PFSK-1 (cell line): ENCODE results near the gene GGA1.

Experiments used
- FOXP2 ChIP-seq: optimal IDR thresholded peaks from 2 replicates; pipeline ENCODE3; 2011; ENCODE audit warnings: borderline replicate concordance, control low read depth, inconsistent platforms; ENCODE audit not compliant: insufficient read depth; ENCODE audit errors: extremely low read length, extremely low read depth
- POLR2AphosphoS5 ChIP-seq: IDR thresholded peaks from 2 replicates; pipeline ENCODE4 v1.6.1; 2012; ENCODE audit warnings: low read depth, mild to moderate bottlenecking, control low read depth, low read length, moderate library complexity
- SIN3A ChIP-seq: IDR thresholded peaks from 2 replicates; pipeline ENCODE4 v1.6.1; 2012; ENCODE audit warnings: mild to moderate bottlenecking, low read length, moderate library complexity, borderline replicate concordance; ENCODE audit not compliant: insufficient read depth
- TAF1 ChIP-seq: IDR thresholded peaks from 2 replicates; pipeline ENCODE4 v1.6.1; 2012; ENCODE audit warnings: low read length, control low read depth, borderline replicate concordance; ENCODE audit not compliant: insufficient read depth
- TF ChIP-seq, protein P1 (sequence below), 2 experiments: IDR thresholded peaks; 2 replicates each; pipeline versions ENCODE4 v1.6.1 to v1.8.0; 2011 to 2012; ENCODE audit warnings: low read depth in 2 of 2, low read length in 2 of 2, control low read depth in 1 of 2, inconsistent platforms in 1 of 2, mild to moderate bottlenecking in 1 of 2, moderate library complexity in 1 of 2; ENCODE audit not compliant: insufficient read depth in 1 of 2

Gene GGA1

DNA sequence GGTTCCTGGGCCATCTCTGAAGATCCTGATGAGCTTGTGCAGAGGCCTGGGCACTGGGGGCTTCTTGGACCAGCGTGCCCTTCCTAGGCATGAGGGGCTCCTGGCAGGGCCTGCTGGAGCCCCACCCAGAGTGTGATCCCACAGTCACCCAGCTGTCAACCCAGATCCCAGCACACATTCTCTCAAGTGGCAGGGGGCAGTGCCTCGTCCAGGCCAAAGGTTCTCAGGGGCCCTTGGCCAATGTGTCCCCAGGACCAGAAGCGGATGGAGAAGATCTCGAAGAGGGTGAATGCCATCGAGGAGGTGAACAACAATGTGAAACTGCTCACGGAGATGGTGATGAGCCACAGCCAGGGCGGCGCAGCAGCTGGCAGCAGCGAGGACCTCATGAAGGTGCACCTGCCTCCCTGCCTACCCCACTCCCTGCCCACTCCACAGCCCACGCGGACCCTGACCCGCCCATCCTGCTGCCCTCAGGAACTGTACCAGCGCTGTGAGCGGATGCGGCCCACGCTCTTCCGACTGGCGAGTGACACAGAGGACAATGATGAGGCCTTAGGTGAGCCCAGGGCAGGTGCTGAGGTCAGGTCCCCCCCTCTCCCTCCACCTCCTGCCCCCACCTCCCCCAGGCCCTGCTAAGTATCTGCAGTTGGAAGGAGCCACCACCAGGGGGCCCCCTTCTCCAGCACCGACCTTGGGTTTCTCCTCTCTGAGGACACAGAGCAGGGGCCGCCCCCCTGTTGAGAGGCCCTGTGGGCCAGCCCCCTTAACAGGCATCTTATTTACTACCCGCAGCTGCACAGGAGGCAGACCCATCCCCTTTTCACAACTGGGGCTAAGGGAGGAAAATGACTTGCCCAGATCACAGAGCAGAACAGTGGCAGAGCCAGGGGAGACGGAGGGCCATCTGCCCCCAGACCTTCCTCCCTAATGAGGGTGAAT lies 14.7 kb downstream of the GGA1 start:
- TF ChIP-seq TAF1, result no peak
- no peak for TF ChIP-seq SIN3A
- TF ChIP-seq POLR2AphosphoS5, result no peak
- TF ChIP-seq FOXP2, result no peak
- TF ChIP-seq, protein P1, sequence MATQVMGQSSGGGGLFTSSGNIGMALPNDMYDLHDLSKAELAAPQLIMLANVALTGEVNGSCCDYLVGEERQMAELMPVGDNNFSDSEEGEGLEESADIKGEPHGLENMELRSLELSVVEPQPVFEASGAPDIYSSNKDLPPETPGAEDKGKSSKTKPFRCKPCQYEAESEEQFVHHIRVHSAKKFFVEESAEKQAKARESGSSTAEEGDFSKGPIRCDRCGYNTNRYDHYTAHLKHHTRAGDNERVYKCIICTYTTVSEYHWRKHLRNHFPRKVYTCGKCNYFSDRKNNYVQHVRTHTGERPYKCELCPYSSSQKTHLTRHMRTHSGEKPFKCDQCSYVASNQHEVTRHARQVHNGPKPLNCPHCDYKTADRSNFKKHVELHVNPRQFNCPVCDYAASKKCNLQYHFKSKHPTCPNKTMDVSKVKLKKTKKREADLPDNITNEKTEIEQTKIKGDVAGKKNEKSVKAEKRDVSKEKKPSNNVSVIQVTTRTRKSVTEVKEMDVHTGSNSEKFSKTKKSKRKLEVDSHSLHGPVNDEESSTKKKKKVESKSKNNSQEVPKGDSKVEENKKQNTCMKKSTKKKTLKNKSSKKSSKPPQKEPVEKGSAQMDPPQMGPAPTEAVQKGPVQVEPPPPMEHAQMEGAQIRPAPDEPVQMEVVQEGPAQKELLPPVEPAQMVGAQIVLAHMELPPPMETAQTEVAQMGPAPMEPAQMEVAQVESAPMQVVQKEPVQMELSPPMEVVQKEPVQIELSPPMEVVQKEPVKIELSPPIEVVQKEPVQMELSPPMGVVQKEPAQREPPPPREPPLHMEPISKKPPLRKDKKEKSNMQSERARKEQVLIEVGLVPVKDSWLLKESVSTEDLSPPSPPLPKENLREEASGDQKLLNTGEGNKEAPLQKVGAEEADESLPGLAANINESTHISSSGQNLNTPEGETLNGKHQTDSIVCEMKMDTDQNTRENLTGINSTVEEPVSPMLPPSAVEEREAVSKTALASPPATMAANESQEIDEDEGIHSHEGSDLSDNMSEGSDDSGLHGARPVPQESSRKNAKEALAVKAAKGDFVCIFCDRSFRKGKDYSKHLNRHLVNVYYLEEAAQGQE (IDR thresholded peaks at IDR 0.05; ENCODE audit: insufficient read depth in 1 of 2, low read depth in 2 of 2, low read length in 2 of 2), result no peak

DNA sequence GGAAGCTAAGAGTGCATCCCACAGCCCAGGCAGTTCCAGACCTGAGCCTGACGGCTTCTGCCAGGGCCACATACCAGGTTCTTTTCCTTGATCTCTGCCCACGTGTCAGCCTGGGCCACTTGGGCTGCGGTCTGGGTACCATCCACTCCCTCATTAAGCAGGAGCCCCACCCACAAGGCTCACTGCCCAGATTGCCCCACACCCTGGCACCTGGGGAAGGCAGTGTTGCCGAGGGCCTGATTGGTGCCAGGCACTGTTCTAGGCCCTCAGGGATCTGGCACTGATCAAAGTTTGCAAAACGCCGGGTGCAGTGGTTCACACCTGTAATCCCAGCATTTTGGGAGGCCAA lies 15.4 kb downstream of the GGA1 start:
- TF ChIP-seq POLR2AphosphoS5 (no peak), SIN3A (no peak), TAF1 (no peak), FOXP2 (no peak)
- TF ChIP-seq, protein P1 (IDR thresholded peaks at IDR 0.05; ENCODE audit: insufficient read depth in 1 of 2, low read depth in 2 of 2, low read length in 2 of 2), result no peak

DNA sequence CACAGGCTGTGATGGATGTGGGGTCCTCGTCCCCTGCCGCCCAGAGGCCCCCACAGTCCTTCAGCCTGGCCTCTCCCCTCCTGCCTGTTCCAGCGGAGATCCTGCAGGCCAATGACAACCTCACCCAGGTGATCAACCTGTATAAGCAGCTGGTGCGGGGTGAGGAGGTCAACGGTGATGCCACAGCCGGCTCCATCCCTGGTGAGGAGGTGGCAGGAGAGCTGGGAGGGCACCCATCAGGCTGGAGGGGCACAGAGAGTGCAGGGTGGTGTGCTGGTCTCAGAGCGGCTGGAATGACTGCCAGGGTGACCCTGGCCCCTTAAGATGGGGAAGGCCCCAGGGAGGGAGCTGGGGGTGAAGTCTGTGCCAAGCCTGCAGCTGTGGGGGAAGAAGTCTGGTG lies 16.2 kb downstream of the GGA1 start:
- TF ChIP-seq TAF1 (no peak), POLR2AphosphoS5 (no peak), FOXP2 (no peak), SIN3A (no peak)
- TF ChIP-seq, protein P1 (IDR thresholded peaks at IDR 0.05; ENCODE audit: insufficient read depth in 1 of 2, low read depth in 2 of 2, low read length in 2 of 2), result no peak

DNA sequence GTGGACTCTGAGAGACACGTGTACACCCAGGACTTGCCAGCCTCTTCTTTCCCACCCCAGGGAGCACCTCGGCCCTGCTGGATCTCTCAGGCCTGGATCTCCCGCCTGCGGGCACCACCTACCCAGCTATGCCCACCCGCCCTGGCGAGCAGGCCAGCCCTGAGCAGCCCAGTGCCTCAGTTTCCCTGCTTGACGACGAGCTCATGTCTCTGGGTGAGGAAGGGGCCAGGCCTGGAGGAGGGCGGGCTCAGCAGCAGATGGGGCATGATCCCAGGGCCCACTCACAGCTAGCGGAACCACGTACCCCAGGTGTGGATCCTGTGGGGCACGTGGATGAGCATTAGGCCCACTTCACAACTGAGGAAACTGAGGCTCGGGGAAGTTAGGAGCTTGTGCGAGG lies 17.1 kb downstream of the GGA1 start:
- TF ChIP-seq POLR2AphosphoS5, result no peak
- no peak for TF ChIP-seq TAF1
- TF ChIP-seq SIN3A, result no peak
- TF ChIP-seq, protein P1 (IDR thresholded peaks at IDR 0.05; ENCODE audit: insufficient read depth in 1 of 2, low read depth in 2 of 2, low read length in 2 of 2), result no peak
- no peak for TF ChIP-seq FOXP2
